COLO829 (cell line): Measurements from ENCODE around the gene PIM3.
A peak's percentile ranks its signal among the peaks of the same experiment; 100 is the strongest.

ENCODE experiments used
- DNase-seq: peaks from one replicate; pipeline ENCODE4 v3.0.0; 2012; ENCODE audit warnings: low spot score

PIM3 gene

DNA sequence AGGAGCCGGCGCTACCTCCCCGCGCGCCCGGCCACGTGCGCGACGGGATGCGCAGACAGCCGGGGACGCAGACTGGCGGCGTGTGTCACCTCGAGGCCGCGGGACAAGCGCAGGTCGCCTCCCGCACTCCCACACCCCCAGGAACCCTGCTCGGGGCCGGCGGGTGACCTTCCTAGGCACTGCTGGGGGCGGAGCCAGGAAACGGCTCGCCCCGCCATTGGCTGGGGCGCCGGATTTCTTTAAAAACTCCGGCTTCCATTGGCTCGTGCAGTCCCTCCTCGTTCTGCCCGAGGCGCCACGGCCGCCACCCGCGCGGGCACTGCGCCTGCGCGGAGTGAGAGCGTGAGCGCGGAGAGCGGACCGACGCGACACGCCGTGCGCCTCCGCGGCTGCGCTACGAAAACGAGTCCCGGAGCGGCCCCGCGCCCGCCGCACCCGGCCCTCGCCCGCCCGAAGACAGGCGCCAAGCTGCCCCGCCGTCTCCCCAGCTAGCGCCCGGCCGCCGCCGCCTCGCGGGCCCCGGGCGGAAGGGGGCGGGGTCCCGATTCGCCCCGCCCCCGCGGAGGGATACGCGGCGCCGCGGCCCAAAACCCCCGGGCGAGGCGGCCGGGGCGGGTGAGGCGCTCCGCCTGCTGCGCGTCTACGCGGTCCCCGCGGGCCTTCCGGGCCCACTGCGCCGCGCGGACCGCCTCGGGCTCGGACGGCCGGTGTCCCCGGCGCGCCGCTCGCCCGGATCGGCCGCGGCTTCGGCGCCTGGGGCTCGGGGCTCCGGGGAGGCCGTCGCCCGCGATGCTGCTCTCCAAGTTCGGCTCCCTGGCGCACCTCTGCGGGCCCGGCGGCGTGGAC lies at the start of gene PIM3:
Gene PIM3 (plus strand): TSS at position 614 of the 846 bp plus-strand sequence. CDS start 176 bp downstream, at position 790.
- peak; percentile 98 for DNase-seq

DNA sequence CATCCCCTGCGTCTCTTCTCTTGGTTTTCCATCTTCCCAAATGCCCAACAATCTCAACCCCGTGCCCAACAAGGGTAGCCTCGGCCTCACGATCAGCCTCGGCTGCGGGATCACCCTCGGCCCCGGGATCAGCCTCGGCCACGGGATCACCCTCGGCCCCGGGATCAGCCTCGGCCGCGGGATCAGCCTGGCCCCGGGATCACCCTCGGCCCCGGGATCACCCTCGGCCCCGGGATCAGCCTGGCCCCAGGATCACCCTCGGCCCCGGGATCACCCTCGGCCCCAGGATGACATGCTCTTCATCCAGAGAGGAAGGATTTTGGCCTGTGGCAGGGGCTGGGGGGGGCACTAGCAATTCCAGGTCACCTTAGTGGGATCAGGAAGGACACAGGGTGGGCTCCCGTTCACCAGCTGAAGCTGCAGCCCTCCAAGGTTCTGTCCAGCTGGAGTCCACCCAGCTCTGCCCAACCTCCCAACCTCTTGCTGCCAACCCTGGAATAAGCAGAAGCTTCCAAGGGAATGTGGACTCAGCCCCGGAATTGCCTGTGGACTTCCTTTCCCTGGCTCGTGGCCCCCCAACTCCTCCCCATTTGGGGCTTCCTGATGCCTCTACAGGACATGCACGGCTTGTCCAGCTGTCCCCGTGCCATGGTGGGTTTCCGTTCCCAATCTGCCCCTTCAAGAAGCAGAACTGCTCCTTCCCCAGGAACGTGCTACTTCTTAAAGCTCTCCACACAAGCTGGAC lies 48.5 kb upstream of the PIM3 start:
- no peak for DNase-seq

DNA sequence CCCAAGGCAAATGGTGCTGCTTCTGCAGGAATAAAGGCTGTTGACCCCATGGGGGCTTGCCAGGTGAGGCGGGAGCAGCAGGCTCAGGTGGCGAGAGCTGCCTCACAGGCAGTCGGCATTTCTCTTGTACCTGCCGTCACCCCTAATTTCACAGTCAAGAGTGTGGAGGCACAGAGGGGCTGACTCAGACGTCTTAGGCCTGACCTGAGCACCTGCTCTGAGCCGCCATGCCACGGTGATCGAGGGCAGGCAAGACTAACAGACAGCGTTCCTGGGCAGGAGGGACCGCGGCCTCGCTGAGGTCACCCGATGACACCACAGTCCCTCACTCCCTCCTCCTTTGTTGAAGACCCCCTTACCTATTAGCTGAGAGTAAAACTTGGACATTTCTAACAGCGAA lies 47.5 kb upstream of the PIM3 start:
- no peak for DNase-seq

DNA sequence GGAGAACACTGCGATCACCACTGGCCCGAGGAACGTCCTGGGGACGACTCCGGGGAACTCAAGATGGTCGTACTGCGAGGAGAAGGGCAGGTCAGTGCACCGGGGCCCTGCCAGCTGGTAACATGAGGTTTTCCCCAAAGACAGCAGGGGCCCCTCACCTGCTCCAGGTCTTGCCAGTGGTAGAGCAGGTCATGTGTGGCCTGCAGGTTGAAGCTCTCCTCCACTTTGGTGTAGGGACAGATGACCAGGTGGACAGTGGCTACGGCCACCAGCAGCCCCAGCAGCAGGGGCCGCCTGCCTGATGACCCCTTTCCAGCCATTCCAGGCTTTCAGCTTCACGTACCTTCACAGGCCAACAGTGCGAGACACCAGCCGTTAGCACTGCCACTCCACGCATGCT lies 47.1 kb upstream of the PIM3 start:
- no peak for DNase-seq

DNA sequence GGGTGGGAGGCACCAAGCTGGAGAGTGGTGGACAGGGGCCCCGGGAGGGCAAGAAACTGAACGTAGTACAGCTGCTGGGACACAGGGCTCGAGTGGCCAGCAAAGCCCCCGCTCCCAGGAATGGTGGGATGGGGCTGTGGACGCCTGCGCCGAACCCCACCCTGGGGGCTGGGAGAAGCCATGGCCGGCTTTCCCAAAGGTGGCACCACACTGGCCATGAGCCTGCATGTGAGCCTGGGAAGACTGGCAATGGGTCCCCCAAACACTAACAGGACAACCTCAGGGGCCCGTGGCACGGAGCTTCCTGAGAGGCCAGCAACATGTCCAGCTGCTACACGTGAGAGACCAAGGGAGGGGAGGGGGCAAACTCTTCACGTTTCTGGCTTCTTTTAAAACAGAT lies 46.3 kb upstream of the PIM3 start:
- DNase-seq = no peak

DNA sequence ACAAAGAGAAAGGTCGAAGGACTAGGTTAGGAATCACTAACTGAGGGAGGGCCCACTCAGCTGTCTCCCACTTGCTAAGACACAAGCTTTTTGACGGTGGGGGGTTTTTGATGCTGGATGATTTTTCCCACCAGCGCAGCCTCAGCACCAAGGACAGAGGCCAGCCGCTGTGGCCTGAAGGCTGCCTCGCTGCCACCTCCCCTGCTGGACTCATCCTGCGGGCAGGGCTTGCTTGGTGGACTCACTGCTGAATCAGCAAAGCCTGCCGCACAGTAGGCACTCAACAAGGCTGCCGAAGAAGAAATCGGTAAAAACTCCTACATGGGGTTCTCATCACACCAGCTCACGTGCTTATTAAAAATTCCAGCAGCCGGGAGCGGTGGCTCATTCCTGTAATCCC lies 45.0 kb upstream of the PIM3 start:
- no peak for DNase-seq

GRCh38 chr22:49916831-49917230 lies 43.7 kb upstream of the PIM3 start:
- DNase-seq = no peak

DNA sequence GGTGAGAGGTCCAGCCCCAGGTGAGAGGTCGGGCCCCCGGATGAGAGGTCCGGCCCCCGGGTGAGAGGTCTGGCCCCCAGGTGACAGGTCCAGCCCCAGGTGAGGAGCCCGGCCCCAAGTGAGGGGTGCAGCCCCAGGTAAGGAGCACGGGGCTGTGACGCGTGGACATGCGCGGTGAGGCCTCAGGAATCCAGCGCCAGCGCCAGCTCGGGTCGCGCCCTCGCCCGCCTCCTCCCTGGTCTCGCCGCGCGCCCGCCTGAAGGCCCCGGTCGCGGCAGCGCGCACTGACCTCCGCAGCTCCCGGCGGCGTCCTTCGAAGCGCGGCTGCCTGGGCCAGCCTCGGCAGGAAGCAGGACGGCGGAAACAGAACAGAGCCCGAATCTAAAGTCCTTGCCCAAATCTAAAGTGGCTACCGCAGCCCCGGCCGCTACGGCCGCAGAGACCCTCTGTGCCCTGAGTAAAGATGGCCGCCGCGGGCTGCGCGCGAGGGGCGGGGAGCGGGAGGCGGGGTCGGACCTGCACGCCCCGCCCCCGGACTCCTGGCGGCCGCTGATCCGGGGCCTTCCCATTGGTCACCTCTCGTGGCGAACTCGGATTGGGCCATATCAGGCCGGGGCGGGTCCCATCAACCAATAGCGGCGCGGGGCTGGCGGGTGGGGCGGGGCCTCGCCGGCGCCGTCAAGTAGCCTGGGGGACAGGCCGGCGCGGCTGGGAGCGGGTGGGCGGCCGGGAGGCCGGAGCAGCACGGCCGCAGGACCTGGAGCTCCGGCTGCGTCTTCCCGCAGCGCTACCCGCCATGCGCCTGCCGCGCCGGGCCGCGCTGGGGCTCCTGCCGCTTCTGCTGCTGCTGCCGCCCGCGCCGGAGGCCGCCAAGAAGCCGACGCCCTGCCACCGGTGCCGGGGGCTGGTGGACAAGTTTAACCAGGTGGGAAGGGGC lies 42.3 kb upstream of the PIM3 start, which contains the start of the genes ALG12 and CRELD2:
Gene ALG12 (minus strand): TSS at position 465 of the 937 bp plus-strand sequence. CDS start 4,673 bp downstream, outside the sequence.
Gene CRELD2 (plus strand): TSS at position 661 of the 937 bp plus-strand sequence. CDS start 136 bp downstream, at position 797.
- DNase-seq = peak; percentile 97

DNA sequence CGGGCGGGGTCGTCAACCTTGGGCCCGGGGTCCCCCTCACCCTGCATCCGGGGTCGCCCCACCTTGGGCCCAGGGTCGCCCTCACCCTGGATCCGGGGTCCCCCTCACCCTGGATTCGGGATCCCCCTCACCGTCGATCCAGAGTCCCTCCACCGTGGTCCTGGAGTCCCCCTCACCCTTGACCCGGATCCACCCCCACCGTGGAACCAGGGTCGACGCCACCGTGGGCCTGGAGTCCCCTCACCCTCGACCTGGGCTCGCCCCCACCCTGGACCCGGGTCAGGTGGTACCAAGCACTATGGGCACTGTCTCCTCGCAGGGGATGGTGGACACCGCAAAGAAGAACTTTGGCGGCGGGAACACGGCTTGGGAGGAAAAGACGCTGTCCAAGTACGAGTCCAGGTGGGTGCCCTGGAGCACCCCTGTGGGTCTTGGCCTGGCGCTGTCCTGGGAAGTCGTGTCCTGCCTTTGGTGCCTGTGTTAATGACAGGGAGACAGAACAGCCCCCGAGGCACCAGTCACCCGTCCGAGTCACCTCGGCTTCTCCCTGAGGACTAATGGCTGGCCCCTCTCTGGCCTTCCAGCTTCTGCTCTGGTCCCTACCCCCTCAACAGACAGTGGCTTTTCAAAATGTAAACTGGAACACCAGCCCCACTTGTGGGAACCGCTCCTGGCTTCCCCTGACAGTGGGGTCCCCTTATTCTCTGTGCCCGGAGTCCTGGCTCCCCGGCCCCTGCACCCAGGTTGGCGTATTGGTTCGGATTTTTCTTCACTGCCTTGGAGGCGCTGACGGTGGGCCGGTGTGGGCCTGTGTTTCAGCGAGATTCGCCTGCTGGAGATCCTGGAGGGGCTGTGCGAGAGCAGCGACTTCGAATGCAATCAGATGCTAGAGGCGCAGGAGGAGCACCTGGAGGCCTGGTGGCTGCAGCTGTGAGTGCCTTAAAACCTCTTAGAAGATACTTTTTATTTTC lies 41.4 kb upstream of the PIM3 start:
- no peak for DNase-seq

DNA sequence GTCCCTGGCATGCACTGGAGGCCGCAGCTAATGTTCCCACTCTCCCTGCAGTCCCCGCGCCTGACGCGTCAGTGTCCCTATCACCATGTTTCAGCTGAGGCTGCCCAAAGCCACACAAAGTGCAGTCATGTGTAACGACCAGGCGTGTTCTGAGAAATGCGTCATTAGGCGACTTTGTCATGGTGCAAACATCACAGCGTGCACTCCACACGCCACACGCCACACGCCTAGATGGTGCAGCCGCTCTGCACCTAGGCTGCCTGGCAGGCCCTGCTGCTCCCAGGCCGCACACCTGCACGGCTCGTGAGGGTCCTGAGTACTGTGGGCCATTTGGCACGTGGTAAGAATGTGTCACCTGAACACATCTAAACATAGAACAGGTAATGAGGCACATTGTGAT lies 39.7 kb upstream of the PIM3 start:
- no peak for DNase-seq

- no peak for DNase-seq
Observed at GRCh38 chr22:49921508-49922278, 38.9 kb upstream of the PIM3 start.

DNA sequence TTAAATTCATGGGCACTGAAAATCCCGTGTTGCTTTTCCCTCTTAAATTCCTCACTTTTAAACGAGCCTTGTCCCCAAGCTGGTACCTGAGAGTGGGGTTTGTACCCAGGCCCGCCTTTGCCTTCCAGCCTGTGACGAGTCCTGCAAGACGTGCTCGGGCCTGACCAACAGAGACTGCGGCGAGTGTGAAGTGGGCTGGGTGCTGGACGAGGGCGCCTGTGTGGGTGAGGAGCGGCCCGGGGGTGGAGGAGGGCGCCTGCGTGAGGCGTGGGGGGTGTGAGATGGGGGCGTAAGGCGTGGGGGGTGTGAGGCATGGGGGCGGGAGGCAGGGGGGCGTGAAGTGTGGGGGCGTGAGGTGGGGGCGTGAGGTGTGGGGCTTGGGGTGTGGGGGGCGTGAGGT lies 38.1 kb upstream of the PIM3 start:
- no peak for DNase-seq

GRCh38 chr22:49922926-49923325 lies 37.6 kb upstream of the PIM3 start:
- DNase-seq = no peak

- DNase-seq = no peak
Observed at GRCh38 chr22:49923445-49923844, 37.1 kb upstream of the PIM3 start.

DNA sequence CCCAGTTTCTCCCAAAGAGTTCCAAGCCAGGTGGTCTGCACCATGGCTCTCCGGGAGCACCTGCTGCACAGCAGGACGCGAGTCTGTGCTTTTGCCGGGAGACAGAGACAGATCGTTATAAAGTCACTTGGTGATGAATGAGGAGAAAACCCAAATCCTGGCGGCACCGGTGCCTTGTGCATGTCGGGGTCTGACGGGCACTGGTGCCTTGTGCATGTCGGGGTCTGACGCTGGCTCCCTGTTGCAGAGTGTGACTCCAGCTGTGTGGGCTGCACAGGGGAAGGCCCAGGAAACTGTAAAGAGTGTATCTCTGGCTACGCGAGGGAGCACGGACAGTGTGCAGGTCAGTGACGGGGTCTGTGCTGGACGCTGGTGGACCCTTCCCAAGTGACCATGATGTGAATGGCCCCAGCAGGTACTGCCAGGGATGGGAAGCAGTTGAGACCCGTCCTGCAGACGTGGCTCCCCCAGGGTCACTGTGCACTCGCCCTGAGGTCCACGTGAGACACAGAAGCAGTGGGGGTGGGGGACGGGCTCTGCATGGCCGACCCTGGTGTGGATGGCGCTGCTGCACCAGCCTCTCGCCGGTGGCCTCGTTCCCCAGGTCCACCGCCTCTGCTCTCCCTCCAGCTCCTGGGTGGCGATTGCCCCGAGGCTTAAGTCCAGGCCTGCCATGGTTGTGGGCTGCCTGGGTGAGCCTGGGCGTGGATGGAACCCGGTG lies 36.3 kb upstream of the PIM3 start:
- no peak for DNase-seq

DNA sequence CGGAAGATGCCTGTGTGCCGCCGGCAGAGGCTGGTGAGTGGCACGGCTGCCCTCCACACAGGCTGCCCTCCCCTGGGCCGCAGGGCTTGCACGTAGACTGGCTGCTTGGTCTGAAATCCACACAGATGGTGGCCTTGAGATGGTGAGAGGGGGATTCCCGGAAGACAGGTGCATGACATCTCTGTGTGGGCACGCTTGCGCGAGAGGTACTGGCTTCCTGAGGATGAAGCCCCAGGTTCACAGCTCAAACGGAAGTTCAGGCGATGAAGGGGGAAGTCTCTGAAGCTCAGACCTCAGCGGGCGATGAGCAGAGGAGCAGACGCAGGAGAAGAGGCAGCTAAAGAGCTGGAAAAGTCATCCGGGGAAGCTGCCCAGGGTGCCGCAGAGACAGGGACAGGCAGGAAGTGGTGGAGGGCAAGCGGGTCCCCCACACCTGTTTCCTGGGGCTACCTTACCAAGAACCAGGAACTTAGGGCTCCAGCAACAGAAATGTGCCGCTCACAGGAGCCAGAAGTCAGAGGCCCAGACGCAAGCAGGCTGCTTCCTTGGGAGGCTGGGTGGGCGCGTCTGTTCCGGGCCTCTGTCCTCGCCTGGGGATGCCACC lies 34.9 kb upstream of the PIM3 start:
- no peak for DNase-seq

- no peak for DNase-seq
Observed at GRCh38 chr22:49926916-49927315, 33.7 kb upstream of the PIM3 start.

GRCh38 chr22:49927483-49928184 lies 32.9 kb upstream of the PIM3 start:
- no peak for DNase-seq
